SHP77 (cell line): ENCODE results near the gene ANO9.
"Not testable (repeated sequence)": the region's sequence is repeated elsewhere in the genome, so short reads cannot be mapped to it uniquely, and the experiment has no call there.

Experiments used
- DNase-seq, 2 experiments: peaks; one replicate each; lab custom pipeline; 2025; lab: John Stamatoyannopoulos, UW

The ANO9 gene

DNA sequence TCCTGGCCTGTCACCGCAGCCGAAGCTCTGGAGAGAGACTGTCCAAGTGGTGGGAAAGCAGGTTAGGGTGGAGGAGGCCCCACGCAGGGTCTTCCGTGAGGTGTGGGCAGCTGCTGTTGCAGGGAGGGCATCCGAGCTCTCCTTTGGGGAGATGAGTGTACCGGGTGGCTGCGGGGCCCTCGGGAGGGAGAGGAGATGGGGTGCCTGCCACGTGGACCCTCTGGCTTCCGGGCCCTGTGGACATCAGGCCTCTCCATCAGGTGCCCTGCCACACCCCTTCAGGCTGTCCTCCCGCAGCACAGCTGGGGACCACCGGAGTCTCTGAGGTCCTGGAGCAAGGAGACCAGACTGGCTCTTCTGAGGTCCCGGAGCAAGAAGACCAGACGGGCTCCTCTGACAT is 9.9 kb upstream of the ANO9 start:
- DNase-seq = no peak

DNA sequence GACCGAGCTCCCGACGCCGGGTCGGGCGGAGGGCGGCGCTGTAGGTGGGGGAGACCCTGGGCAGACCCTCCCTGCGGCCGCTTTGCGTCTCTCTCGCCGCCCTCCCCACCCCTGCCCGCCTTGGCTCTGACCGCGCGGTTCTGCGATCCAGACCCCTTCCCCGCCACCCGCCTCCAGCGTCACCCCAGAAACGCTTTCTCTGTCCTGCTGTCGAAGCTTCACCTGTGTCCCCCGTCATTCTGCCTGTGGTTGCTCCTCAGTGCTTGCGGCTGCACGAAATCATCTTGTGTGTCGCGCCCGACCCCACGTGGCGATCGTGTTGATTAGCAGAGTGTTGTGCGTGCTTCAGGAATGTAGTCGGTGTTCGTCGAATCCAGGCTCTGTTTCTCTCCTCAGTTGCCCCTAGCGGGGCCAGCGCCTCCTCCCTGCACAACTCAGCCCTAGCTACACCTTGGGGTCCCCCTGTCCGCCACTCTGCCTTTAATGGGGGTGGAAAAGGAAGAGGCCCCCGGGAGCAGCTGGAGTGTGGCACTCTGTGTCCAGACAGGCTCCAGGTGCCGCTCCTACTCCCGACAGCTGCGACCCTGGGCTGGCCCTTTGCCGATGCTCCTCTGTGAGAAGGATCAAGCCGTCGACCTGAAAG is 9.1 kb upstream of the ANO9 start:
- DNase-seq = no peak

DNA sequence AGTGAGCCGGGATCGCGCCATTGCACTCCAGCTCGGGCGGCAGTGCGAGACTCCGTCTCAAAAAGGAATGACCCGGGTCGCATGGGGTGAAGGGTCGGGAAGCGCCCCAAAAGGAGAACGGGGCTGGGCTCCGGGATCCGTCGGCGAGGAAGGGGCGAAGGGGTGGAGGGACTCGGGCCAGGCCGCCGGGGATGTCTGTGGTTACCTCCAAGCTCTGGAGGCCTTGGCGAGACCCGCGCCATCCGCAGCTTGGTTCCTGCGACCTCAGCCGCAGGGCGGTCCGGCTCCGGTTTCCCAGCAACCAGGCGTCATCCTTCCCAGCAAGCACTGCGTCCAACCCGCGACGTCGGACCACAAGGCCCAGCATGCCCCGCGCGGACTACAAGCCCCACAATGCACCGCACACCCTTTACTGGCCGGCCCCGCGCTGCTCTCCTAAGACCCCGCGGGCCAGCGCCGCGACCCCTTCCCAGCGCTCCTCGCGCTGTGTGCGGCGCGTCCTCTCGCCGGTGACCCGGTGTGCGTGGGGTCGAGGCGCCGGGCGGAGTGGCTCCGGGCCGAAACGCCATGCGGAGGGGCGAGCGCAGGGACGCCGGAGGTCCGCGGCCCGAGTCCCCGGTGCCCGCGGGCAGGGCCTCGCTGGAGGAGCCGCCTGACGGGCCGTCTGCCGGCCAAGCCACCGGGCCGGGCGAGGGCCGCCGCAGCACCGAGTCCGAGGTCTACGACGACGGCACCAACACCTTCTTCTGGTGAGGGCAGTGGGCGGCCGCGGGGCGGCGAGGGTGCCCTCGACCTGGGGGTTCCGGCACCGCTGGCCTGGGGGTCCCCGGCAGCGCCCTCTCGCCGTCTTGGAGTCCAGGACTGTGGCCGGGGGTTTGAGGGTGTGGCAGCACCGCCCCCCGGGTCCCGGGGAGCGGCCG is 8.3 kb upstream of the ANO9 start, which contains the start of gene PTDSS2:
Gene PTDSS2, plus strand, starts transcription at position 391 of the 920 bp plus-strand sequence. Its CDS starts 177 bp downstream, at position 568.
- DNase-seq = peak; percentile 75 to 94

DNA sequence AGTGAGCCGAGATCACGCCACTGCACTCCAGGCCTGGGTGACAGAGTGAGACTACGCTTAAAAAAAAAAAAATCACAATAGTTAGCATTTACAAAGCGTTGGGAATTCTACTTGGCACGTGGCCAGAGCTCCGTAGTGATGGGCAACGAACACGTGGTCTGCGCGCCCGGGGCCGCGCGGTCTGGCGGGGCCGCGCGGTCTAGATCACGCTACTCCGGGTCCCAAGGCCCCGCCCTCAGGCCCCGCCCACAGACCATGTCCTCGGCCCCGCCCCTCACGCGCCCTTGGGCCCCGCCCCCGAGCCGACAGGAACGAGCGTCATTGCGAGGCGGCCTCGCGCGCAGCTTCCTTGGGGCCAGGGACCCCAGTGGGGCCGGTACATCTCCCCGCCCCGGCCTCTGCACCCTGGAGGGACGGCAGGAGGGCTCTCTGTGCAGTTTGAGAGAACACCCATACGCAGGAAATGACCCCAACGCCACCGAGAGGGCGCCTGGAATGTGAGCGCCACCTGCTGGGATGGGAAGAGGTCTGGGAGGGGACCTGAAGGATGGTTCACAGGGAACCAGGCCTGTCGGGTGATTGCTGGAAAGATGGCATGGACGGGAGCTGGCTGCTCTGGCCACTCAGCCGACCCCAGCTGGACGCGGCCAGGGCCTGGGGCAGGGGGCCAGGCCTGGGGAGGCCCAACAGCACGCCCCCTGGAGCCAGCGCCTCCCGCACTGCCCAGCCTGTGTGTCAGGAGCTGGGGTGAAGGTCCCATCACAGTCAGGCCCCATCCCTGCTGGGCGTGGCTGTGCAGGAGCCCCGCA is 6.3 kb upstream of the ANO9 start:
- DNase-seq = peak; percentile 72 to 85

DNA sequence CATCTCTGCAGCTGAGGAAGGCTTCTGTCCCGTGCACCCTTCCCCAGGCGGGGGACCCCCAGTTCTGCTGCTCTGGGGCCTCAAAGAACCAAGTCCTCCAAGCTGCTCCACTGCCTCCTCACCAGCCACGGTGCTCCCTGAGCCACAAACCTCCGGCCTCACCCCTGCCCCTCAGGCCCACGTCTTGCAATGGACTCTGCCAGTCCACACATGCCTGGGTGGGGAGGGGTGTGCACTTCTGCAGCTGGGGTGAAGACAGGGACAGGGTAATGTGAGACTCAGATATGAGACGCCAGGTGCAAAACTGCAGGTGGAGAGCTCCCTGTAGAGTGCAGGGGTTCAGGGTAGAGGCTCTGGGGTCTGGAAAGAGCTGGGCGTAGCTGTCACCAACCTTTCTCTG is 5.1 kb upstream of the ANO9 start:
- peak in 1 of 2 experiments; percentile 34 for DNase-seq

DNA sequence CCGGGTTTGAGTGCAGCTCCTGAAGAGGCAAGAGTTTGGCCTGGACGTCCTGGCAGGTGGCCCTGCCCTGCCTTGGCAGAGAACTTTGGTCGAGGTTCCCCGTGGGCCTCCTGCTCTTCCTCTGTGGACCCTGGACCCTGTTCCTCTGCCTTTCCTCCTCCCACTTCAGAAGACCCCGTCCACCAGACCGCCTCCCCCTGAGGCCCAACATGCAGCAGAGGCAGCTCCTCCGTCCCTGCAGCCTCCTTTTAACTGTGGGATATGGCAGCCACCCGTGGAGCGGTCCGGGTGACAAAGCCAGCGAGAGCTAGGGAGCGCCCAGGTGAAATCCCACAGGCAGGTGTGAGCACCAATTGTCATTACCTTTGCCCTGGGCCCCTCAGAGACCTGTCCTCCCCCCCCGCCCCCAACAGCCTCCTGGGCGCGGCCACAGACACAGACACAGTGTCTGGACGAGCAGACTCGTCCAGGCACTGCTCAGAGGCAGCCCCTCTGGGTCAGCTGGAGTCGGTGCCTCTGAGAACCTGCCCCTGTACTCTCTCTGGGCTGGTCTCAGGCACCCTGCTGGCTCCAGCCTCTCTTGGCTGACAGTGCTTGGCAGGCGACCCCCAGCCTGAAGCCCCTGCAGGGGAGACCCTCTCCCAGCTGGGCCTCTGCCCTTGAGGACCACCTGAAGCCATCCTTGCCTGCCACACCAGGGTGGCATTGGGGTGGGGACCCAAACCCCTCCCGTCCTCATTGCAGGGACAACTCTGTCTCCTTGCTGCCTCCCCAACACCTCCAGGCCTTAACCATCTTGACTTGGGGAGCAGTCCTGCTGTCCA is 4.2 kb upstream of the ANO9 start:
- DNase-seq = no peak

DNA sequence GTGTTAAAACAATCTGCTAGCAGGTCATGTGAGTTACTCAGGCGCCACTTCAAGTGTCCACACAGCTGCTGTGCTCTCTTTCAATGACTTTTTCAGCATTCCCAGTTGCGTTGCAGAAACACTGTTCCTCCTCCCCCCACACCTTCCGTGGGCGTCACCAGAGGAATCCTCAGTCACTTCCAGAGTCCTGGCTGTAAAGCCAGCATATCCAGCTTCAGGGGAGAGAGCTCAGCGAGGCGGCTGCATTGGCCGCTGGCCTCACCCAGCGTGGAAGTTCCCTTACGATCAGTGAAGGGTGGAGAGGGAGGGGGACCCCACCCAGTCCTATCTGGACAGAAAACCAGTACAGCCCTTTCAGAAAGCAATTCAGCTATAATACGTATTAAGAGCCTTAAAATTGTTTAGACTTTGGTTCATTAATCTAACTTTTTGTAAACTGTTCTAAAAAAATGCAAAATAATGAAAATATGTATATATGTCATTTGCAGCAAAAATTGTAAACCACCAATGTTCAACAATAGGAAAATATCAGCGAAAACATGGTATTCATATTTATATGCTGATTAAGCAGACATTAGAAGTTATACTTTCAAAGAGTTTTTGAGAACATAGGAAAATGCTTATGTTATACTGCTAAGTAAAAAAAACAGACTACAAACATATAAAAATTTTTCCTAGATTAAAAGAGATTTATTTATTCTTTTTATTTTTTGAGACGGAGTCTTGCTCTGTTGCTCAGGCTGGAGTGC is 2.8 kb upstream of the ANO9 start:
- DNase-seq = no peak

DNA sequence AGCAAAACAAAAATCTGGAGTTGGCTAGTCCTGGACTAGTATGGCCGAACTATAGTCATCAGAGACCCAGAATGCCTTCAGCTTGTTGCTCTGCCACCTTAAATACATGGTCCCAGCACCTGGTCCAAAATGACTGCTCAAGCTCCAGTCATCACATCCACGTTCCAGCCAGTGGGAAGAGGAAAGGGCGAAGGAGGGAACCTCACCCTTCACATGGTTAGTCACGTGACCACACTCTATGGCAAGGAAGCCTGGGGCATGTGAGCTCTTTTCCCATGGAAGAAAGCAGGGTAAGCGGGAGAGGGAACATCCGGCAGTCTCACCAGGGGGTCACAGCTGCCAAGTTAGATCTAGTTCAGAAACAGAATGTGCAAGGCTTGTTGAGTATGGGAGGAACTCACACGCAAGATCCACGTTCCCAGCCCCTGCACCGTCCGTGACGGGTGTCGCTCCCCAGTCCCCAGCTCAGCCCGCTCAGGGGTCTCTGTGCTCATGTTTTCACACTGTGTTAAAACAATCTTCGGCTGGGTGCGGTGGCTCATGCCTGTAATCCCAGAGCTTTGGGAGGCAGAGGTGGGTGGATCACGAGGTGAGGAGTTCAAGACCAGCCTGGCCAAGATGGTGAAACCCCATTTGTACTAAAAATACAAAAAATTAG is 1.9 kb upstream of the ANO9 start:
- no peak for DNase-seq

DNA sequence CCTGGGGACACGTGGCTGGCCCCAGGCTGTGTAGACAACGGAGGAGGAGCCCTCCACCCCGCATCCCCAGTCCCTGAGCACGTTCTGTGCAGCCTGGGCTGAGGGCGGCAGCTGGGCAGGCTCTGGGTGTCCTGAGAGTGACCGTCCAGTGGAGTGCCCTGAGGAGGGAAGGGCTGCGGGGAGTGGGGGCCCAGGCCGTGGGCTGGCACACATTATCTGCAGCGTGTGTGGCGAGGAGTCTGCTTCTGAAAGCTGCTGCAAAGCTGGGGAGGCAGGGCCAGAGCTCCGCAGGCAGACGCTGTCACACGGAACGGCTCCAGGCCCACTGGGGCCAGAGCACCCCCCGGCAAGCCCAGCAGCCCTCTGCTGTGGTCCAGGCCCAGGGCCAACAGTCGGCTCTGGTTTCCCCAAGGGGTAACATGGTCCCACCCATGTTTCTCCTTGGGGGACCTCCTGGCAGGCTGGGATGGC is 835 bp upstream of the ANO9 start:
- no peak for DNase-seq

DNA sequence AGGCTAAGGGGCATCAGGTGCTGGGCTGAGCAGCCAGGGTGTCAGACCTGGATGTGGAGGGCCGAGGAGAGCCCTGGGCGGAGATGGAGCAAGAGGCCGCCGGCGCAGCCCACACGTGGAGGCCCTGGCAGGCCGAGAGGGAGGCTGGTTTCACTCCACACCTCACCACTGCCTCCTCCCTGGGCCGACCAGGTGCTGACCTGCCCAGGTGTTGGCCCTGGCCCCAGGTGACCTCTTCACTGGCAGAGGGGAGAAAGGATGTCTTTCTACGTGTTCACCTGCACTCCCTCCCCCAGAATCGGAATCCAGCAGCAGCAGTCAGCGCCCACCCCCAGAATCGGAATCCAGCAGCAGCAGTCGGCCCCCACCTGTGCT is 781 bp downstream of the ANO9 start:
- no peak for DNase-seq

DNA sequence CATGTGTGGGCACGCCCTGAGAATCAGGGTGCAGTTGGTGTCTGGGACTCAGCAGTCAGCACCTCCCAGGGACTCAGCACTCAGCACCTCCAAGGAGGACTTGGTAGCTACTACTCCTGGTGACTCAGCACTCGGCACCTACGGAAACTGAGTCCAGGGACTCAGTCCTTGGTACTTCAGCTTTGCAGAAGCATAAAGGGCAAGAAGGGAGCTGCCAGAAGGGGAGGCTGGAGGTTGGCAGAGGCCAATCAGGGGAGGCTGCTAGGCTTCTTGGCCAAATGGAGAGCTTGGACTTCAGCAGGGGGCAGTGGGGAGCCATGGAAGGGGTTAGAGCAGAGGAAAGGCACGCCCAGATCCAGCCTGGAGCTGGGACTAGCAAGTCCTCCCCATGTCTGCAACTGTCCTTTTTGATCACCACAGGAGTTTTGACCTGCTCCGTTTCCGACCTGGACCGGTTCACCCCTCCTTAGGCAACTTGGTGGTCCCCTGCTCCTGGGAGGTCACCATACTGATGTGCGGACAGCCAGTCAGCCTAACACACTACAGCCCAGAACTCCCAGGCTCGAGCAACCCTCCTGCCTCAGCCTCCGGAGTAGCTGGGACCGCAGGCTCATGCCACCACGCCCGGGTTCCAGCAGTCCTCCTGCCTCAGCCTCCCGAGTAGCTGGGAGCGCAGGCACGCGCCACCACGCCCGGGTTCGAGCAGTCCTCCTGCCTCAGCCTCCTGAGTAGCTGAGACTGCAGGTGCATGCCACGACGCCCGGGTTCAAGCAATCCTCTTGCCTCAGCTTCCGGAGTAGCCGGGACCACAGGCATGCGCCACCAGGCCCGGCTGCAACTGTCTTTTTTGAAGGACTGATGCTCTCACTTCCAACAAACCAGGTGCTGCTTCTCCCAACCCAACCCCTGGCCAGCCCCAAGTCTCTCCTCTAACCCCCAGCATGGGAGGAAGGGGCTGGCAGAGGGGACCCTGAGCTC is 1.5 kb downstream of the ANO9 start:
- DNase-seq = no peak

DNA sequence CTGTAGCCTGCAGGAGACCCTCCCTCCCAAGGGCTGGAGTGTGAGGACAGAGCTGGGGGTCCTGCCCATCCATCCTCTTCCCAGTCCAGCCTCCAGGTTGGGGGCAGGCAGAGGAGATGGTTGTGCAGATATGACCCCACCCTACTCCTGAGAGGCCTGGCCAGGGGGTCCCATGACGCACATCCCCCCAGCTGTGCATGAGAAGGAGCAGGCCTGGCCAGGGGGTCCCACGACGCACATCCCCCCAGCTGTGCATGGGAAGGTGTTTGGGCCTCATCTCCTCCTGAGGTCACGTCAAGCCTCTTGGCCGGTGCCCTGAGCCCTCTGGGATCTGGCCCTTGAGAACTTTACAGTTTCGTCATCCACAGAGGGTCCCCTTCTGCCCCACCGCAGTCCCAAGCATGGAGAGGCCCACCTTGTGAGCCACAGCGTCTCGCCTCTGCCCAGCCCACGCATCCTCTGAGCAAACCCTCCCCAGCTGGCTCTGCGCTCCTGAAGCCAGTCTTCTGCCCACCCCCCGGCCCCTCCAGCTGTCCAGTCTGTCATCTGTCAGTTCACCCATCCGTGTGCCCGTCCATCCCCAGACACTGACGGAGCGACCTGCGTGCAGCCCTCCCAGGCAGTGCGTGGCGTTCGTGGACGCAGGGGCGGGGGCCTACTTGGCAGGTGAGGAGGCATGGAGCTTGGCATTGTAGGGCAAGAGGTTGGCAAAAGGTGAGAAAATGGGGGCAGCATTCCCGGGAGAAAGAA is 2.3 kb downstream of the ANO9 start:
- no peak for DNase-seq

DNA sequence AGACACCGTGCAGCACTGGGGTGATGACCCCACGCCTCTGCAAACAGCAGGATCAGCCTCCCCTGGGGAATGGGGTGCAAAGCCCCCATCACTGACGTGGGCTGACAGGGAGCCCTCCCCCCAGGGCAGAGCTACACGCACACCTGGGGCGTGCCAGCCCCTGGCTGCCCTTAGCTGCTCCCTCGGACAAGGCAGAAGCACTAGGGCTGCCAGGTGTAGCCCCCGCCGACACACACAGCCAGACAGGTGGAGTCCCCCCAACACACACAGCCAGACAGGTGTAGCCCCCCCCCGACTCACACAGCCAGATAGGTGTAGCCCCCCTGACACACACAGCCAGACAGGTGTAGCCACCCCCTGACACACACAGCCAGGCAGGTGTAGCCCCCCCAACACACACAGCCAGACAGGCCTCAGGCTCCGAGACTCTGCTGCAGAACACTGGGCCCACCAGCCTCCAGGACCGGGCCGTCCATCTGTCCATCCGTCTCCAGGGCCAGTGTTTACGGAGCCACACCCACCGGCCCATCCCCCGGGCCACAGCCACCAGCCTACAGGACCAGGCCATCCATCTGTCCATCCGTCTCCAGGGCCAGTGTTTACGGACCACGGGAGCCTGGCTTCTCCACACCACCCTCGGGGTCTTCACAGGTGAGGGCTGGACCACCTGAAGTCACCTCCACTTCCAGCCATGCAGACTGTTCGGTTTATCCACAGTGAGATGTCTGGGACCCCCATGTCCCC is 3.5 kb downstream of the ANO9 start:
- no peak for DNase-seq

DNA sequence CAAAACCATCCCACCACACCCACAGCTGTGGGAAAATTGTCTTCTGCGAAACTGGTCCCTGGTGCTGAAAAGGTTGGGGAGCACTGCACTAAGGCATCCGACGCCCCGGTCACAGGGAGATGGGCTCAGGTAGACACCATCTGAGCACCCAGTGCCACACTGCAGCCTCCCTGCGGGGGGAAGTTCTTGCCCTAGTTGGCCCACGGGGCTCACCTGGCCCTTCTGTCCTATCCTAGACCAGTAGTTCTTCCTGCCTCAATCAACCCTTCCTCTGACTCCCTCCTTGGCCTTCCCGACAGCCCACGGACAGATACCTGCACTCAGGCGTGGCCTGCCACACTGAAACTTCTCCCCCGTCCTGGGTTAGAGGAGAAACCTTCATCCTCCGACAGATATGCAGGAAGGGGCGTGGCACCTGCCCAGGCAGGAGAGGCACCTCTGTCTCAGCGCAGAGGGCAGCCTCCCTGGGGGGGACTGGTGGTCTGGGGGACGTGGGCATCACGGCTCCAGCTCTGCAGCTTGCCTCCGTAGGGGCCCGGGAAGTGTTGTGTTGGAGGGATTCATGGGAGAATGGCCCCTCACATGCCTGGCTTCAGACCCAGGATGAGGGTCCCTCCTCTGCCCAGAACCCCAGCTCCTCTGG is 4.5 kb downstream of the ANO9 start:
- no peak for DNase-seq

DNA sequence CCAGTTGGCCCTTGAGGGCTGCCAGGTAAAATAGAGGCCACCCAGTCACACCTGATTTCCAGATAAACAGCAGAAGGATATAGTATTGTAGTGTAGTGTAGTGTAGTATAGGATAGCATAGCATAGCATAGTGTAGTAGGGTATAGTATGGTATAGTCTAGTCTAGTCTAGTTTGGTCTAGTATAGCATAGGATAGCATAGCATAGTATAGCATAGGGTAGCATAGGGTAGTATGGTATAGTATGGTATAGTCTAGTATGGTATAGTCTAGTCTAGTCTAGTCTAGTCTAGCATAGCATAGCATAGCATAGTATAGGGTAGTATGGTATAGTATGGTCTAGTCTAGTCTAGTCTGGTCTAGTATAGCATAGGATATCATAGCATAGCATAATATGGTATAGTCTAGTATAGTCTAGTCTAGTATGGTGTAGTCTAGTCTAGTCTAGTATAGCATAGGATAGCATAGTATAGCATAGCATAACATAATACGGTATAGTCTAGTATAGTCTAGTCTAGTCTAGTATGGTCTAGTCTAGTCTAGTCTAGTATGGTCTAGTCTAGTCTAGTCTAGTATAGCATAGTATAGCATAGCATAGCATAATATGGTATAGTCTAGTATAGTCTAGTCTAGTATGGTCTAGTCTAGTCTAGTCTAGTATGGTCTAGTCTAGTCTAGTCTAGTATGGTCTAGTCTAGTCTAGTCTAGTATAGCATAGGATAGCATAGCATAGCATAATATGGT is 6.6 kb downstream of the ANO9 start:
- DNase-seq = not testable (repeated sequence)

DNA sequence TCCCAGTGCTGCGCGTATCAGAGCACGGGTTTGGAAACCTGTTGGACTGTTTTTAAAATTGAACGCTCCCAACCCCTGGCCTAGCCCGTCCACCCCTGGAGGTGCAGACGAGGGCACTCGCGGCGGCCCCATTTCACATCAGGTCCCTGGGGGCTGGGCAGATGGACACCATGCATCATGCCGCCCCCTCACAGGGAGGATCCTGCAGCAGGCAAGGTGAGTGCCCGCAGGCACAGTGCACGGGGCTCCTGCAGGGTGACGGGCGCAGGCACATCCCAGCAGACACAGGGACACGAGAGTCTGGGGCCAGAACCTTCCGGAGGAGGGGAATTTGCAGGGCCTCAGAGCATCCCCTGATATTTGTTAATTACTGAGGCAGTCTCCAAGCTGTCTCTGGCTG is 7.3 kb downstream of the ANO9 start:
- no peak for DNase-seq
